GM21367 (cell line): ENCODE data around the gene TFPI.
"Not testable (repeated sequence)": the region's sequence is repeated elsewhere in the genome, so short reads cannot be mapped to it uniquely, and the experiment has no call there.

Experiments used
- ATAC-seq: cut with Tn5 transposase; IDR thresholded peaks from one replicate; pipeline ENCODE4 v1.9.1; 2021; ENCODE audit not compliant: unreplicated experiment

TFPI gene

GRCh38 chr2:187554011-187554703 lies at the start of gene TFPI:
TSS of gene TFPI (minus strand) at chr2:187554435. CDS start at chr2:187503768, 50,667 bp downstream.
- ATAC-seq = no peak

- ATAC-seq = no peak
These were observed 40.6 kb upstream of the TFPI start for GRCh38 chr2:187594801-187595200.

- no peak for ATAC-seq
These were observed 39.5 kb upstream of the TFPI start for GRCh38 chr2:187593697-187594096.

GRCh38 chr2:187593098-187593497 lies 38.9 kb upstream of the TFPI start:
- no peak for ATAC-seq

- ATAC-seq = no peak
These were observed 35.9 kb upstream of the TFPI start for GRCh38 chr2:187590175-187590574.

GRCh38 chr2:187586011-187586641 lies 31.9 kb upstream of the TFPI start:
- peak; percentile 77 for ATAC-seq

GRCh38 chr2:187581125-187581896 lies 27.1 kb upstream of the TFPI start:
- peak; percentile 50 for ATAC-seq

GRCh38 chr2:187580462-187581124 lies 26.4 kb upstream of the TFPI start:
- ATAC-seq = peak; percentile 42

GRCh38 chr2:187577310-187577709 lies 23.1 kb upstream of the TFPI start:
- no peak for ATAC-seq

GRCh38 chr2:187576906-187577305 lies 22.7 kb upstream of the TFPI start:
- no peak for ATAC-seq

GRCh38 chr2:187575751-187576067 lies 21.5 kb upstream of the TFPI start:
- ATAC-seq = no peak

- no peak for ATAC-seq
These were observed 20.9 kb upstream of the TFPI start for GRCh38 chr2:187574969-187575750.

- ATAC-seq = no peak
These were observed 19.5 kb upstream of the TFPI start for GRCh38 chr2:187573722-187574121.

GRCh38 chr2:187571996-187572395 lies 17.8 kb upstream of the TFPI start:
- ATAC-seq = not testable (repeated sequence)

- ATAC-seq = no peak
These were observed 15.3 kb upstream of the TFPI start for GRCh38 chr2:187569571-187569970.

- ATAC-seq = no peak
These were observed 14.8 kb upstream of the TFPI start for GRCh38 chr2:187569042-187569441.

- no peak for ATAC-seq
These were observed 12.9 kb upstream of the TFPI start for GRCh38 chr2:187567126-187567525.

GRCh38 chr2:187566712-187567111 lies 12.5 kb upstream of the TFPI start:
- ATAC-seq = no peak

- ATAC-seq = no peak
These were observed 12.0 kb upstream of the TFPI start for GRCh38 chr2:187566266-187566665.

GRCh38 chr2:187565618-187566017 lies 11.4 kb upstream of the TFPI start:
- ATAC-seq = not testable (repeated sequence)

GRCh38 chr2:187556493-187556892 lies 2.3 kb upstream of the TFPI start:
- not testable (repeated sequence) for ATAC-seq
